Measurements from ENCODE around the gene NKAPL.

- no peak for TF ChIP-seq POLR2A (IDR thresholded peaks at IDR 0.05)
- TF ChIP-seq CTCF (IDR thresholded peaks at IDR 0.05), result no peak
Observed at GRCh38 chr6:28296520-28297060, 37.5 kb downstream of the NKAPL start.
